ENCODE measurements around the gene KLF3. TPM values are rescaled to one million over a fixed set of nuclear protein-coding genes. Genes with fewer than 3 reads are reported as not detected.

KLF3 gene
- total and polyA plus RNA-seq, 2 of the 4 experiments (the other 2 are of a cell fraction) = 8.2 to 12.6 TPM

DNA sequence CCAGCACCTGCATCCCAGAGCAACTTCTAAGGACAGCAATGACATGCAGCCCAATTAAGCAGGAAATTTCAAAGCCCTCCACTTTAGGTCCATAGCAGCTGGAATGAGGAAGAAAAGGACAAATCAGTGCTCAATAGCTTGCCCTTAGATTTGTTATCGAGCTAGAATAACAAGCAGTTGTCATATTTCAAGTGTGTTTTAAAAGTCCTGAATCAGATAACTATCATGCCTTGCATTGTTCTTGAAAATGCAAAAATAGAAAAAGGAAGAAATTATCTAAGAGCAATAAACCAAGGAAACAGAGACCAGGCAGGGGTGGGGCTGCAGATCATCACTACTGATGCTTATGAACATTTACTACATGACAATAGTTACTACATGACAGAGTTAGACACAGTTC, 43.9 kb upstream of the KLF3 start:
- POLR2A ChIA-PET (ENCODE audit: unreplicated experiment) = no interaction called here
- in situ Hi-C loops (cut with MboI; ENCODE audit: low sequenced_read_pairs) = no loop called here

More for the DNA sequence above, 43.9 kb upstream of the KLF3 start:
- Histone ChIP-seq H3K4ac (ENCODE audit: low read depth, low read length) (no peak overlapping the region; the same call in 1 of the 2 replicates), H2BK5ac (ENCODE audit: low read depth, low read length, poor library complexity, severe bottlenecking) (no peak overlapping the region), H3K27me3 (ENCODE audit: control insufficient read depth, insufficient read depth, low read length) (no peaks in the 10 kb centered on the region; the same call in 1 of the 2 replicates), H3K14ac (replicated peaks; ENCODE audit: low read depth, low read length) (no peak overlapping the region), H2BK15ac (ENCODE audit: low read depth, low read length) (no peak overlapping the region), H3K4me2 (ENCODE audit: low read depth, low read length) (no peak overlapping the region), H3K79me1 (ENCODE audit: low read depth in 1 of 2, low read length in 2 of 2) (no peaks in the 10 kb centered on the region), H4K20me1 (ENCODE audit: insufficient read depth, low read length) (no peaks in the 10 kb centered on the region), H3K4me1 (ENCODE audit: control insufficient read depth, insufficient read depth, low read length) (peaks cover 5% of the 10 kb centered on the region), H2AFZ (replicated peaks; ENCODE audit: low read length, poor library complexity) (no peak overlapping the region), H4K5ac (ENCODE audit: low read depth, low read length) (no peak overlapping the region), H3K9me1 (ENCODE audit: insufficient read depth, low read length) (peaks cover 6% of the 10 kb centered on the region; the same call in 1 of the 2 replicates), H2AK5ac (ENCODE audit: low read depth, low read length) (0 out of 2 replicates have a peak overlapping the region, but pooled peaks have one; percentile 14), H4K8ac (ENCODE audit: low read depth in 2 of 2, low read length in 2 of 2) (no peak overlapping the region), H3K23ac (ENCODE audit: low read depth, low read length) (no peak overlapping the region), H2BK20ac (ENCODE audit: low read depth, low read length) (no peak overlapping the region; the same call in 1 of the 2 replicates), H2BK120ac (ENCODE audit: low read depth, low read length) (peak overlapping the region; percentile 30; the same call in 1 of the 2 replicates), H3K9ac (ENCODE audit: low read depth, low read length) (no peak overlapping the region), H3K4me3 (ENCODE audit: insufficient read depth, low read depth, low read length) (no peak overlapping the region), H3K56ac (ENCODE audit: extremely low read depth, insufficient read depth, low read length) (no peak overlapping the region), H2AK9ac (replicated peaks; ENCODE audit: low read depth, low read length, poor library complexity) (no peak overlapping the region), H3K9me3 (ENCODE audit: control insufficient read depth, insufficient read depth, low read length) (no peaks in the 10 kb centered on the region), H3K18ac (ENCODE audit: low read depth, low read length) (no peak overlapping the region; the same call in 1 of the 2 replicates), H3K36me3 (ENCODE audit: control insufficient read depth, insufficient read depth, low read length) (no peaks in the 10 kb centered on the region), H4K91ac (ENCODE audit: insufficient read depth, low read depth, low read length) (no peak overlapping the region), H3K27ac (ENCODE audit: insufficient read depth, low read length) (no peak overlapping the region)
- whole genome bisulfite sequencing, 2 experiments (ENCODE audit: extremely low coverage in 2 of 2, insufficient read length in 1 of 2) = no CpG with 5 or more reads among the region's 1 CpG
- dilution Hi-C loops (cut with HindIII; ENCODE audit: low sequenced_read_pairs, unreplicated experiment) (no loop called here), intact Hi-C loops (cut with micrococcal nuclease) (no loop called here)
- CTCF ChIA-PET = no interaction called here
- TF ChIP-seq POLR2A (IDR thresholded peaks at IDR 0.05; ENCODE audit: low read depth, low read length) (no peak), RFX5 (IDR thresholded peaks at IDR 0.05; ENCODE audit: low read depth, low read length) (no peak), CEBPB (IDR thresholded peaks at IDR 0.05; ENCODE audit: low read depth, low read length) (no peak), SMC3 (IDR thresholded peaks at IDR 0.05; ENCODE audit: low read depth, low read length) (no peak), RCOR1 (IDR thresholded peaks at IDR 0.05; ENCODE audit: insufficient replicate concordance, low read length) (no peak), MXI1 (IDR thresholded peaks at IDR 0.05; ENCODE audit: borderline replicate concordance, low read depth, low read length) (no peak), FOS (IDR thresholded peaks at IDR 0.05; ENCODE audit: low read depth, low read length) (no peak), MAFK (IDR thresholded peaks at IDR 0.05; ENCODE audit: low read depth, low read length) (no peak), BHLHE40 (IDR thresholded peaks at IDR 0.05; ENCODE audit: low read depth, low read length) (no peak), RAD21 (IDR thresholded peaks at IDR 0.05; ENCODE audit: low read length) (no peak), NFE2L2 (IDR thresholded peaks at IDR 0.05; ENCODE audit: low read depth, low read length) (no peak), CHD1 (IDR thresholded peaks at IDR 0.05; ENCODE audit: low read depth, low read length) (no peak), MAZ (IDR thresholded peaks at IDR 0.05; ENCODE audit: borderline replicate concordance, low read depth, low read length) (no peak)
- TF ChIP-seq, protein P1, sequence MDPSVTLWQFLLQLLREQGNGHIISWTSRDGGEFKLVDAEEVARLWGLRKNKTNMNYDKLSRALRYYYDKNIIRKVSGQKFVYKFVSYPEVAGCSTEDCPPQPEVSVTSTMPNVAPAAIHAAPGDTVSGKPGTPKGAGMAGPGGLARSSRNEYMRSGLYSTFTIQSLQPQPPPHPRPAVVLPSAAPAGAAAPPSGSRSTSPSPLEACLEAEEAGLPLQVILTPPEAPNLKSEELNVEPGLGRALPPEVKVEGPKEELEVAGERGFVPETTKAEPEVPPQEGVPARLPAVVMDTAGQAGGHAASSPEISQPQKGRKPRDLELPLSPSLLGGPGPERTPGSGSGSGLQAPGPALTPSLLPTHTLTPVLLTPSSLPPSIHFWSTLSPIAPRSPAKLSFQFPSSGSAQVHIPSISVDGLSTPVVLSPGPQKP (IDR thresholded peaks at IDR 0.05; ENCODE audit: borderline replicate concordance, low read depth, low read length) = no peak
- TF ChIP-seq, protein P2, sequence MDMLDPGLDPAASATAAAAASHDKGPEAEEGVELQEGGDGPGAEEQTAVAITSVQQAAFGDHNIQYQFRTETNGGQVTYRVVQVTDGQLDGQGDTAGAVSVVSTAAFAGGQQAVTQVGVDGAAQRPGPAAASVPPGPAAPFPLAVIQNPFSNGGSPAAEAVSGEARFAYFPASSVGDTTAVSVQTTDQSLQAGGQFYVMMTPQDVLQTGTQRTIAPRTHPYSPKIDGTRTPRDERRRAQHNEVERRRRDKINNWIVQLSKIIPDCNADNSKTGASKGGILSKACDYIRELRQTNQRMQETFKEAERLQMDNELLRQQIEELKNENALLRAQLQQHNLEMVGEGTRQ (IDR thresholded peaks at IDR 0.05; ENCODE audit: low read depth, low read length) = no peak
- TF ChIP-seq, protein P3, sequence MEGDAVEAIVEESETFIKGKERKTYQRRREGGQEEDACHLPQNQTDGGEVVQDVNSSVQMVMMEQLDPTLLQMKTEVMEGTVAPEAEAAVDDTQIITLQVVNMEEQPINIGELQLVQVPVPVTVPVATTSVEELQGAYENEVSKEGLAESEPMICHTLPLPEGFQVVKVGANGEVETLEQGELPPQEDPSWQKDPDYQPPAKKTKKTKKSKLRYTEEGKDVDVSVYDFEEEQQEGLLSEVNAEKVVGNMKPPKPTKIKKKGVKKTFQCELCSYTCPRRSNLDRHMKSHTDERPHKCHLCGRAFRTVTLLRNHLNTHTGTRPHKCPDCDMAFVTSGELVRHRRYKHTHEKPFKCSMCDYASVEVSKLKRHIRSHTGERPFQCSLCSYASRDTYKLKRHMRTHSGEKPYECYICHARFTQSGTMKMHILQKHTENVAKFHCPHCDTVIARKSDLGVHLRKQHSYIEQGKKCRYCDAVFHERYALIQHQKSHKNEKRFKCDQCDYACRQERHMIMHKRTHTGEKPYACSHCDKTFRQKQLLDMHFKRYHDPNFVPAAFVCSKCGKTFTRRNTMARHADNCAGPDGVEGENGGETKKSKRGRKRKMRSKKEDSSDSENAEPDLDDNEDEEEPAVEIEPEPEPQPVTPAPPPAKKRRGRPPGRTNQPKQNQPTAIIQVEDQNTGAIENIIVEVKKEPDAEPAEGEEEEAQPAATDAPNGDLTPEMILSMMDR (conservative IDR thresholded peaks at IDR 0.05; ENCODE audit: low read depth, low read length) = no peak
- no TSS peak for BruUV-seq (replicated peaks)
- ATAC-seq (ENCODE audit: low read depth) (no peak), DNase-seq (no peak)
